B cell (primary cell): ENCODE data around the gene TMEM52. TPM values are rescaled to one million over a fixed set of nuclear protein-coding genes. Genes with fewer than 3 reads are reported as not detected.

ENCODE experiments used
- ATAC-seq: fragments of 200-7000 bp; cut with Tn5 transposase; one replicate; pipeline ENCODE4 v1.10.0; 2021; ENCODE audit warnings: low read depth, mild to moderate bottlenecking, moderate number of reproducible peaks, moderate library complexity
- CTCF ChIA-PET: fragments of 350-600 bp; sonication (Branson Sonifier 250); formaldehyde crosslinking; loops from one replicate; lab custom pipeline; 2021; ENCODE audit warnings: antibody characterized with exemption, inconsistent platforms; lab: Charles Lee
- POLR2A ChIA-PET: fragments of 350-600 bp; sonication (Branson Sonifier 250); formaldehyde crosslinking; loops from one replicate; lab custom pipeline; 2021; ENCODE audit warnings: antibody characterized with exemption; lab: Charles Lee
- DNase-seq: peaks from one replicate; pipeline ENCODE4 v3.0.0; 2013
- H2AFZ ChIP-seq: 2 replicates; pipeline ENCODE4 v1.6.1; 2012; ENCODE audit warnings: mild to moderate bottlenecking, low read depth, low read length; ENCODE audit not compliant: insufficient read depth, poor library complexity, severe bottlenecking
- H3K27ac ChIP-seq, 2 donors: 1 replicate in 1 of 2; 2 replicates in 1 of 2; pipeline ENCODE4 v1.5.1; 2012 to 2013; ENCODE audit warnings: low read length in 2 of 2, mild to moderate bottlenecking in 2 of 2, moderate library complexity in 1 of 2
- H3K27me3 ChIP-seq, 4 experiments: fragments of 200-600 bp in 1 of 4; sonication (generic) in 1 of 4; replicated peaks in 1 of 4; 1 replicate in 2 of 4; 2 replicates in 2 of 4; pipeline versions ENCODE4 v1.6.1 to v1.7.0; 2013 to 2016; ENCODE audit warnings: low read length in 3 of 4, mild to moderate bottlenecking in 2 of 4, mixed read lengths in 1 of 4, moderate library complexity in 1 of 4; ENCODE audit not compliant: insufficient read depth in 4 of 4, control insufficient read depth in 3 of 4; ENCODE audit errors: control extremely low read depth in 1 of 4
- H3K36me3 ChIP-seq, 2 experiments: replicated peaks in 1 of 2; 1 replicate in 1 of 2; 2 replicates in 1 of 2; pipeline versions ENCODE4 v1.6.1 to v1.7.1; 2013; ENCODE audit warnings: low read length in 1 of 2; ENCODE audit not compliant: insufficient read depth in 2 of 2, control insufficient read depth in 1 of 2; ENCODE audit errors: control extremely low read depth in 1 of 2, extremely low read depth in 1 of 2
- H3K4me1 ChIP-seq, 2 donors: fragments of 200-600 bp in 1 of 2; sonication (generic) in 1 of 2; 1 replicate in 1 of 2; 2 replicates in 1 of 2; pipeline versions ENCODE4 v1.5.1 to v1.6.1; 2013 to 2017; ENCODE audit warnings: low read length in 2 of 2; ENCODE audit not compliant: control insufficient read depth in 2 of 2, insufficient read depth in 2 of 2
- H3K4me2 ChIP-seq: replicated peaks from 2 replicates; pipeline ENCODE3; 2012; ENCODE audit warnings: mild to moderate bottlenecking, low read depth, low read length; ENCODE audit not compliant: poor library complexity, severe bottlenecking
- H3K4me3 ChIP-seq, 5 experiments: fragments of 200-600 bp in 1 of 5; sonication (generic) in 1 of 5; 1 replicate in 3 of 5; 2 replicates in 2 of 5; pipeline versions ENCODE4 v1.5.1 to v1.7.0; 2011 to 2016; ENCODE audit warnings: low read length in 4 of 5, mild to moderate bottlenecking in 4 of 5, low read depth in 2 of 5, control low read depth in 1 of 5, moderate library complexity in 1 of 5; ENCODE audit not compliant: insufficient read depth in 1 of 5; ENCODE audit errors: control extremely low read depth in 1 of 5, extremely low read depth in 1 of 5
- H3K79me2 ChIP-seq: fragments of 200-600 bp; sonication (generic); one replicate; pipeline ENCODE4 v1.6.0; 2016; ENCODE audit warnings: low read length; ENCODE audit not compliant: control insufficient read depth, insufficient read depth
- H3K9ac ChIP-seq: fragments of 200-600 bp; sonication (generic); 2 replicates; pipeline ENCODE4 v1.6.1; 2017; ENCODE audit warnings: mild to moderate bottlenecking, low read length, moderate library complexity
- H3K9me3 ChIP-seq, 3 donors: one replicate each; pipeline versions ENCODE4 v1.6.1 to v1.7.1; 2013; ENCODE audit warnings: low read length in 2 of 3; ENCODE audit not compliant: control insufficient read depth in 2 of 3, insufficient read depth in 1 of 3; ENCODE audit errors: control extremely low read depth in 1 of 3
- H4K20me1 ChIP-seq: 2 replicates; pipeline ENCODE4 v1.6.0; 2012; ENCODE audit warnings: mild to moderate bottlenecking, low read length; ENCODE audit not compliant: insufficient read depth, control insufficient read depth, poor library complexity, severe bottlenecking
- H3K27ac Mint-ChIP-seq: one replicate; pipeline ENCODE4 v1.8.0; 2021; ENCODE audit warnings: mixed read lengths
- H3K27me3 Mint-ChIP-seq: one replicate; pipeline ENCODE4 v1.8.0; 2021; ENCODE audit warnings: mixed read lengths
- H3K4me1 Mint-ChIP-seq: one replicate; pipeline ENCODE4 v1.8.0; 2021; ENCODE audit warnings: mixed read lengths
- H3K4me3 Mint-ChIP-seq: one replicate; pipeline ENCODE4 v1.8.0; 2021; ENCODE audit warnings: mixed read lengths
- H3K9me3 Mint-ChIP-seq: one replicate; pipeline ENCODE4 v1.8.0; 2022; ENCODE audit warnings: mixed read lengths; ENCODE audit not compliant: insufficient read depth
- CTCF ChIP-seq: fragments of 200-600 bp; IDR thresholded peaks from one replicate; pipeline ENCODE4 v1.8.0; 2022; ENCODE audit warnings: antibody characterized with exemption, mild to moderate bottlenecking
- EZH2 ChIP-seq: IDR thresholded peaks from 2 replicates; pipeline ENCODE4 v1.6.1; 2012; ENCODE audit warnings: borderline replicate concordance, low read depth, mild to moderate bottlenecking, moderate library complexity, low read length; ENCODE audit not compliant: insufficient read depth, poor library complexity, severe bottlenecking
- WGBS: methylation state at CpG from one replicate; pipeline ENCODE4 v1.1.5; 2013; ENCODE audit warnings: missing lambda C conversion rate; ENCODE audit not compliant: insufficient coverage; 5-methylcytosine and 5-hydroxymethylcytosine counted together
- intact Hi-C: fragments of 100-400 bp; cut with micrococcal nuclease; formaldehyde crosslinking; loops from one replicate; pipeline ENCODE4 v1.10.0; 2022
- polyA plus RNA-seq: library from polyadenylated mRNA; depleted of rRNA; stranded (reverse); fragments of >200 nt; gene quantifications from 2 replicates; pipeline ENCODE4 v1.2.3, GENCODE V29; 2012
- total RNA-seq, 2 donors: library from RNA; stranded (reverse); fragments of 120-200 nt in 1 of 2; gene quantifications; 1 replicate in 1 of 2; 2 replicates in 1 of 2; pipeline versions ENCODE4 v1.2.3 to v1.2.4, GENCODE V29; 2013 to 2022

The TMEM52 gene
- total and polyA plus RNA-seq, 2 donors (not counting 1 experiment from before 2014, with no cell fraction given): 0.69 to 1.00 TPM

DNA sequence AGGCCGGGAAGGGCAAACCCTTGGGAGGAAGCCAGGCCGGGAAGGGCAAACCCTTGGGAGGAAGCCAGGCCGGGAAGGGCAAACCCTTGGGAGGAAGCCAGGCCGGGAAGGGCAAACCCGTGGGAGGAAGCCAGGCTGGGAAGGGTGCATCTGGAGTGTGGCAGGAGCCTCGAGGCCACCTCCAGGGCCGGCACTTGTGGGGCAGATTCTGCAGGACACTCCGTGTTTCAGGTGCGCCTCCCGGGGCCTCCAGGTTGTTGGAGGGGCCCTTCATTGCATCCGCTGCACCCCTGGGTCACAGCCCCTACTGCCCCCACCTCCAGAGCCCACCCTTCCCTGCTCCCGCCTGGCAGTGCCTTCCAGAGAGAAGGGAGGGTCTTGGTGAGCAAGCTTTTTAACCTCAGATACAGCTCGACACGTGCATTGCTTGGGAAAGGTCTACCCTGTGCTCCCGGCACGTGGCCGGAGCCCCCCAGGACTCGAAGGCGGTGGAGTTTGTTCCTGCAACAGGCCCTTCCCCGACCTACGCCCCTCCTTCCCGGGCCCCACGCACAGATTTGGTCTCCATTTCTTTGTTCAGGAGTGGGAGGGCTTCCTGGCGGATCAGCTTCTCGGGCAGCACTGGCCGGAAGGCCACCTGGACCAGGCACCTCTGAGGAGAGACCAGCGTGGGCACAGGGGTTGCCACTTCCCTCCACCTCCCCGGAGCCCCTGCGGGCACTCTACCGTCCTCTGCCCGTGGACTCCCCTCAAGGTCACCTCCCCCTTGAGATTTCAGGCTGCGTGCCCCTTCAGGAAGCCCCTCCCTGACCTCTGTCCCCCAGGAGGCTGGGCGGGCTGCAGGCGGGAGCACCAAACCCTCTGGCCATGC, 9.4 kb upstream of the TMEM52 start:
- POLR2A ChIA-PET: no interaction called here
- ATAC-seq (no peak), DNase-seq (peak; percentile 9)
- Histone ChIP-seq H3K9me3 (peaks cover 0 to 4% (median 0%) of the 10 kb centered on the region in 3 donors), H3K9ac (no peak overlapping the region), H3K36me3 (no peaks in the 10 kb centered on the region), H3K4me1 (no peaks in the 10 kb centered on the region), H3K27ac (no peak overlapping the region), H3K27me3 (no peaks in the 10 kb centered on the region), H3K4me3 (no peak overlapping the region), H3K4me2 (no peak overlapping the region), H2AFZ (no peak overlapping the region), H4K20me1 (no peaks in the 10 kb centered on the region), H3K79me2 (no peaks in the 10 kb centered on the region)
- no peaks in the 10 kb centered on the region for H3K4me1 Mint-ChIP-seq
- CTCF ChIA-PET: no interaction called here
- no peak overlapping the region for H3K27ac Mint-ChIP-seq
- H3K27me3 Mint-ChIP-seq: peaks cover 7% of the 10 kb centered on the region
- TF ChIP-seq CTCF (no peak), EZH2 (no peak)
- 81% methylated on average over 29 of the region's 34 CpGs for WGBS
- no peak overlapping the region for H3K4me3 Mint-ChIP-seq
- intact Hi-C loops: no loop called here
- H3K9me3 Mint-ChIP-seq: no peaks in the 10 kb centered on the region

GRCh38 chr1:1927751-1928150, 8.7 kb upstream of the TMEM52 start:
- H3K4me1 Mint-ChIP-seq: no peaks in the 10 kb centered on the region
- Histone ChIP-seq H3K9me3 (peaks cover 0 to 4% (median 0%) of the 10 kb centered on the region in 3 donors), H3K4me2 (no peak overlapping the region), H3K36me3 (no peaks in the 10 kb centered on the region), H3K27me3 (peaks cover 0 to 2% (median 0%) of the 10 kb centered on the region in 4 experiments), H3K4me1 (no peaks in the 10 kb centered on the region), H4K20me1 (no peaks in the 10 kb centered on the region), H3K79me2 (no peaks in the 10 kb centered on the region), H3K4me3 (no peak overlapping the region), H3K27ac (no peak overlapping the region), H2AFZ (no peak overlapping the region), H3K9ac (no peak overlapping the region)
- no peak for TF ChIP-seq EZH2
- no peak for TF ChIP-seq CTCF
- DNase-seq (peak; percentile 8), ATAC-seq (no peak)
- intact Hi-C loops: no loop called here
- H3K4me3 Mint-ChIP-seq: no peak overlapping the region
- POLR2A ChIA-PET: no interaction called here
- no peak overlapping the region for H3K27ac Mint-ChIP-seq
- CTCF ChIA-PET: no interaction called here
- H3K27me3 Mint-ChIP-seq: peaks cover 7% of the 10 kb centered on the region
- no peaks in the 10 kb centered on the region for H3K9me3 Mint-ChIP-seq
- 85% methylated on average over 25 of the region's 25 CpGs for WGBS
